Progenitor cell of endocrine pancreas (in vitro differentiated cells): ENCODE data around the gene OR1J2. TPM values are rescaled to one million over a fixed set of nuclear protein-coding genes. Genes with fewer than 3 reads are reported as not detected.

Experiments
- DNase-seq: peaks from one replicate; pipeline ENCODE4 v3.0.0; 2021; ENCODE audit warnings: low spot score; ENCODE audit not compliant: unreplicated experiment
- H3K27ac Mint-ChIP-seq: 2 replicates; pipeline ENCODE4 v1.8.0; 2021; ENCODE audit warnings: mild to moderate bottlenecking, moderate library complexity, mixed read lengths
- H3K27me3 Mint-ChIP-seq: 2 replicates; pipeline ENCODE4 v1.8.0; 2021; ENCODE audit warnings: mixed read lengths
- H3K36me3 Mint-ChIP-seq: 2 replicates; pipeline ENCODE4 v1.8.0; 2022; ENCODE audit warnings: mixed read lengths; ENCODE audit not compliant: insufficient read depth
- H3K4me1 Mint-ChIP-seq: 2 replicates; pipeline ENCODE4 v1.8.0; 2021; ENCODE audit warnings: low read depth, mixed read lengths
- H3K4me3 Mint-ChIP-seq: 2 replicates; pipeline ENCODE4 v1.8.0; 2021; ENCODE audit warnings: low read depth, mild to moderate bottlenecking, moderate library complexity, mixed read lengths
- H3K9me3 Mint-ChIP-seq: 2 replicates; pipeline ENCODE4 v1.8.0; 2021; ENCODE audit warnings: low read depth, mixed read lengths
- total RNA-seq: library from RNA; stranded (reverse); gene quantifications from 2 replicates; pipeline ENCODE4 v1.2.1, GENCODE V29; 2021
- TF ChIP-seq, protein P1 (sequence below): fragments of 200-600 bp; sonication (generic); IDR thresholded peaks from one replicate; pipeline ENCODE4 v1.5.0; 2021; ENCODE audit warnings: antibody characterized with exemption, mild to moderate bottlenecking; ENCODE audit not compliant: unreplicated experiment

OR1J2 gene
- total RNA-seq, 1 donor from 2014 or later: not detected

DNA sequence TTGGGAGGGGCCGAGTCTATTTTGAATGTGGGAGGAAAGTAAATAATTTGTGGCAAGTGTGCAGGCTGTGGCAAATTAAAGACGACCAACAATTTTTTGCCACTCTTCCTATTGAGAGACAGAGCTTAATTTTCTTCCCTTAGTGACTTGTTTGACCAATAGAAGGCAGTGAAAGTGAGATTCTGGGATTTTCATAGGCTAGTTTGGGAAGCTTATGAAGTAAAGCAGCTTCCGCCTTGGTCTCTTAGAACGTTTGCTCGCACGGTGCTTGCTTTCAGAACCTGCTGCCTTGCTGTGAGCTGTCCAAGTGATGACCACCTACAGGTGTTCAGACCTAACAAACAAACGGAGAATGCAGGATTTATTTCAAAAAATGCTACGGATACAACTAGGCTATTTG is 35.6 kb downstream of the OR1J2 start:
- H3K27me3 Mint-ChIP-seq: no peaks in the 10 kb centered on the region
- H3K9me3 Mint-ChIP-seq: peaks cover 39% of the 10 kb centered on the region
- no peaks in the 10 kb centered on the region for H3K4me1 Mint-ChIP-seq
- TF ChIP-seq, protein P1, sequence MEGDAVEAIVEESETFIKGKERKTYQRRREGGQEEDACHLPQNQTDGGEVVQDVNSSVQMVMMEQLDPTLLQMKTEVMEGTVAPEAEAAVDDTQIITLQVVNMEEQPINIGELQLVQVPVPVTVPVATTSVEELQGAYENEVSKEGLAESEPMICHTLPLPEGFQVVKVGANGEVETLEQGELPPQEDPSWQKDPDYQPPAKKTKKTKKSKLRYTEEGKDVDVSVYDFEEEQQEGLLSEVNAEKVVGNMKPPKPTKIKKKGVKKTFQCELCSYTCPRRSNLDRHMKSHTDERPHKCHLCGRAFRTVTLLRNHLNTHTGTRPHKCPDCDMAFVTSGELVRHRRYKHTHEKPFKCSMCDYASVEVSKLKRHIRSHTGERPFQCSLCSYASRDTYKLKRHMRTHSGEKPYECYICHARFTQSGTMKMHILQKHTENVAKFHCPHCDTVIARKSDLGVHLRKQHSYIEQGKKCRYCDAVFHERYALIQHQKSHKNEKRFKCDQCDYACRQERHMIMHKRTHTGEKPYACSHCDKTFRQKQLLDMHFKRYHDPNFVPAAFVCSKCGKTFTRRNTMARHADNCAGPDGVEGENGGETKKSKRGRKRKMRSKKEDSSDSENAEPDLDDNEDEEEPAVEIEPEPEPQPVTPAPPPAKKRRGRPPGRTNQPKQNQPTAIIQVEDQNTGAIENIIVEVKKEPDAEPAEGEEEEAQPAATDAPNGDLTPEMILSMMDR: no peak
- no peak overlapping the region for H3K4me3 Mint-ChIP-seq
- DNase-seq: no peak
- no peaks in the 10 kb centered on the region for H3K36me3 Mint-ChIP-seq
- no peak overlapping the region for H3K27ac Mint-ChIP-seq

DNA sequence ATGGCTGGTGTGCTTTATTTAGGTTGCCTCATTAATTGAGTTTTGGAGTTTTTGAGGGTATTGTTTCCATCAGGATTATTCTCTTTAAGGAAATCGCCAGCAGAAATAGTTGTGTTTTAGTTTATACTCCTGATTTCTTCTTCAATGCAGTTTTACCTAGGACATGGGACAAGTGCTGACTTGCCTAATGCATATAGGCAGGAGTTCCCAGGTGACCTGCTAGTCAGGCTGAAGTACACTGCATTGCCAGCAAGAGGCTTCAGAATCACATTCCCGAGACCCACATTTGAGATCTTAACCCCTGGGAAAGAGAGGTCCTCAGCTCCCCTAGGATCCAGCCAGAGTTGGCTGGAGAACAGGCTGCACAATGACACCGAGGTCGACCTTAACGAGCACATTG is 40.8 kb downstream of the OR1J2 start:
- Mint-ChIP-seq H3K9me3 (peaks cover 43% of the 10 kb centered on the region), H3K36me3 (no peaks in the 10 kb centered on the region), H3K4me1 (no peaks in the 10 kb centered on the region), H3K4me3 (no peak overlapping the region), H3K27ac (no peak overlapping the region), H3K27me3 (peaks cover 7% of the 10 kb centered on the region)
- DNase-seq: no peak
- TF ChIP-seq, protein P1: no peak

DNA sequence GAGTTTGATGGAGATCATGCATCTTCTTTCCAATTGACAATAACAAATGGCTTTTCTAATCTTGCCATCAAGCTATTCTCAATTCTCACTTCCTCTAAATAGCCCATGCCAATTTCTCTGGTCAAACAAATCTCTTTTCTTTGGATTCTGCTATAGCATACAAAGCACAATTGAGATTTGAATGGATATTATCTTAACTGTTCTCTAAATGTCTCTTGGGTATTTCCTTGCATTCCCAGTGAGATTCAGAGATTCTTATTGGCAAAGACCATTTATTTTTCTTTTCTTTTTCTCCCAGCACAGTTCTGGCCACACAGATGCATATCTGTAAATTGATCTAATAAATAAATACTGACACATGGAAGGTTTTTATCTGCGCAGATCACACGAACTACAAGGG is 42.2 kb downstream of the OR1J2 start, which contains the start of gene OR1N2:
TSS of gene OR1N2 (plus strand) at position 301 of the 400 bp plus-strand sequence. CDS start 100 bp downstream, outside the sequence.
- Mint-ChIP-seq H3K4me3 (no peak within 1 kb of the TSS), H3K36me3 (no peaks in the 10 kb centered on the region), H3K27me3 (peaks cover 7% of the 10 kb centered on the region), H3K9me3 (peaks cover 41% of the 10 kb centered on the region), H3K27ac (peak within 1 kb of the TSS; percentile 26), H3K4me1 (no peaks in the 10 kb centered on the region)
- no peak for DNase-seq
- TF ChIP-seq, protein P1: no peak

Other genes starting within 250 kb of the OR1J2 start
- 16.7 and 23.6 TPM in 2 replicates for gene RBM18, start 246.0 kb upstream of the OR1J2 start, total RNA-seq
- 34.3 and 40.4 TPM in 2 replicates for gene MRRF, start 245.9 kb upstream of the OR1J2 start, total RNA-seq
- gene PTGS1, start 139.8 kb upstream of the OR1J2 start, total RNA-seq: 0.07 and 0.22 TPM in 2 replicates
- gene OR1J1, start 32.9 kb upstream of the OR1J2 start, total RNA-seq: not detected in 2 replicates
- not detected in 2 replicates for gene OR1J4, start 8.3 kb downstream of the OR1J2 start, total RNA-seq
- gene OR1N1, start 16.5 kb downstream of the OR1J2 start, total RNA-seq: not detected in 2 replicates
- gene OR1N2, start 42.3 kb downstream of the OR1J2 start, total RNA-seq: not detected in 2 replicates
- not detected in 2 replicates for gene OR1L8, start 72.6 kb downstream of the OR1J2 start, total RNA-seq
- gene OR1Q1, start 103.9 kb downstream of the OR1J2 start, total RNA-seq: not detected in 2 replicates
- gene OR1B1, start 146.8 kb downstream of the OR1J2 start, total RNA-seq: not detected in 2 replicates
- gene OR1L1, start 150.9 kb downstream of the OR1J2 start, total RNA-seq: not detected in 2 replicates
- gene OR1L3, start 164.3 kb downstream of the OR1J2 start, total RNA-seq: not detected in 2 replicates
- gene OR1L4, start 213.2 kb downstream of the OR1J2 start, total RNA-seq: not detected in 2 replicates
- gene OR1L6, start 231.5 kb downstream of the OR1J2 start, total RNA-seq: not detected in 2 replicates